SK-N-SH treated with all-trans-retinoic acid at 6 μM for 48 hours (cell line): ENCODE measurements around the gene CDKN3.
"Not testable (repeated sequence)": the region's sequence is repeated elsewhere in the genome, so short reads cannot be mapped to it uniquely, and the experiment has no call there.

ENCODE experiments used
- ATAC-seq: fragments of 200-7000 bp; cut with Tn5 transposase; 3 replicates; pipeline ENCODE4 v1.9.1; 2020; ENCODE audit warnings: mild to moderate bottlenecking, moderate library complexity
- ARNTL ChIP-seq: fragments of 450-650 bp; formaldehyde crosslinking; IDR thresholded peaks from 2 replicates; pipeline ENCODE4 v1.5.0; 2020; ENCODE audit warnings: low read depth, mild to moderate bottlenecking, moderate library complexity, borderline replicate concordance
- BACH2 ChIP-seq: fragments of 250-450 bp; sonication (Bioruptor Pico); IDR thresholded peaks from 2 replicates; pipeline ENCODE4 v1.9.0; 2021; ENCODE audit warnings: mild to moderate bottlenecking, borderline replicate concordance
- CREB5 ChIP-seq: fragments of 250-450 bp; sonication (Bioruptor Pico); IDR thresholded peaks from 2 replicates; pipeline ENCODE4 v1.5.1; 2020; ENCODE audit warnings: low read depth, mild to moderate bottlenecking, moderate library complexity
- CSDC2 ChIP-seq: fragments of 250-450 bp; sonication (Bioruptor Pico); IDR thresholded peaks from 2 replicates; pipeline ENCODE4 v1.5.0; 2020; ENCODE audit warnings: mild to moderate bottlenecking, moderate library complexity
- CSRNP3 ChIP-seq: fragments of 250-450 bp; sonication (Bioruptor Pico); IDR thresholded peaks from 2 replicates; pipeline ENCODE4 v1.5.1; 2021; ENCODE audit warnings: mild to moderate bottlenecking, moderate library complexity
- ESRRG ChIP-seq: fragments of 250-450 bp; sonication (Bioruptor Pico); IDR thresholded peaks from 2 replicates; pipeline ENCODE4 v1.6.1; 2021; ENCODE audit warnings: mild to moderate bottlenecking
- GLIS3 ChIP-seq: fragments of 250-450 bp; sonication (Bioruptor Pico); IDR thresholded peaks from 2 replicates; pipeline ENCODE4 v1.5.0; 2020; ENCODE audit warnings: mild to moderate bottlenecking, moderate library complexity
- ISL1 ChIP-seq: fragments of 250-450 bp; sonication (Bioruptor Pico); IDR thresholded peaks from 2 replicates; pipeline ENCODE4 v2.1.2; 2022; ENCODE audit warnings: mild to moderate bottlenecking, moderate library complexity
- POU6F1 ChIP-seq: fragments of 250-450 bp; sonication (Bioruptor Pico); IDR thresholded peaks from 2 replicates; pipeline ENCODE4 v1.8.0; 2021; ENCODE audit warnings: low read depth, mild to moderate bottlenecking, moderate library complexity, borderline replicate concordance
- PPARA ChIP-seq: fragments of 250-450 bp; sonication (Bioruptor Pico); IDR thresholded peaks from 2 replicates; pipeline ENCODE4 v1.5.0; 2020; ENCODE audit warnings: mild to moderate bottlenecking, borderline replicate concordance
- RARB ChIP-seq: fragments of 250-450 bp; sonication (Bioruptor Pico); IDR thresholded peaks from 2 replicates; pipeline ENCODE4 v1.8.0; 2021; ENCODE audit warnings: mild to moderate bottlenecking, moderate library complexity
- SNAI2 ChIP-seq: fragments of 250-450 bp; sonication (Bioruptor Pico); IDR thresholded peaks from 2 replicates; pipeline ENCODE4 v1.5.0; 2020; ENCODE audit warnings: mild to moderate bottlenecking, moderate library complexity
- TCF4 ChIP-seq: fragments of 250-450 bp; sonication (Bioruptor Pico); IDR thresholded peaks from 2 replicates; pipeline ENCODE4 v1.8.0; 2021; ENCODE audit warnings: mild to moderate bottlenecking, moderate library complexity, borderline replicate concordance
- TSHZ2 ChIP-seq: fragments of 250-450 bp; sonication (Bioruptor Pico); IDR thresholded peaks from 2 replicates; pipeline ENCODE4 v1.5.0; 2020; ENCODE audit warnings: mild to moderate bottlenecking, moderate library complexity
- ZNF565 ChIP-seq: fragments of 450-650 bp; formaldehyde crosslinking; conservative IDR thresholded peaks from 2 replicates; pipeline ENCODE4 v1.5.0; 2020; ENCODE audit warnings: low read depth, mild to moderate bottlenecking, moderate library complexity
- ZNF70 ChIP-seq: fragments of 450-650 bp; formaldehyde crosslinking; IDR thresholded peaks from 2 replicates; pipeline ENCODE4 v1.5.0; 2020; ENCODE audit warnings: mild to moderate bottlenecking, moderate library complexity

Gene CDKN3

GRCh38 chr14:54377501-54377900, 19.3 kb upstream of the CDKN3 start:
- TF ChIP-seq POU6F1 (CRISPR knock-in tag) (no peak), ZNF70 (CRISPR knock-in tag) (no peak), CREB5 (no peak), TCF4 (CRISPR knock-in tag) (no peak), CSRNP3 (no peak), ZNF565 (CRISPR knock-in tag) (no peak), BACH2 (CRISPR knock-in tag) (no peak), ISL1 (CRISPR knock-in tag) (no peak), SNAI2 (CRISPR knock-in tag) (no peak), ESRRG (no peak), GLIS3 (CRISPR knock-in tag) (no peak), ARNTL (no peak), TSHZ2 (no peak), PPARA (CRISPR knock-in tag) (no peak), RARB (CRISPR knock-in tag) (no peak)
- ATAC-seq, result no peak

- not testable (repeated sequence) for ATAC-seq
Measured at GRCh38 chr14:54378893-54379292, 17.9 kb upstream of the CDKN3 start.

GRCh38 chr14:54380558-54380957, 16.2 kb upstream of the CDKN3 start:
- ATAC-seq, result not testable (repeated sequence)

GRCh38 chr14:54381821-54382220, 15.0 kb upstream of the CDKN3 start:
- no peak for ATAC-seq
- no peak for TF ChIP-seq CSRNP3
- no peak for TF ChIP-seq ARNTL

- ATAC-seq, result no peak
- TF ChIP-seq POU6F1 (CRISPR knock-in tag) (no peak), ZNF70 (CRISPR knock-in tag) (no peak), ISL1 (CRISPR knock-in tag) (no peak), TSHZ2 (no peak), TCF4 (CRISPR knock-in tag) (no peak), PPARA (CRISPR knock-in tag) (no peak), CSDC2 (CRISPR knock-in tag) (no peak)
Measured at GRCh38 chr14:54383835-54384234, 13.0 kb upstream of the CDKN3 start.
